Measurements from ENCODE around the gene EP300. TPM values are rescaled to one million over a fixed set of nuclear protein-coding genes. Genes with fewer than 3 reads are reported as not detected.

EP300 gene
- total RNA-seq, 4 donors from 2014 or later, result 72.9 to 163 (median 120) TPM

- Histone ChIP-seq H3K36me3 (peaks cover 0 to 4% of the 10 kb centered on the region in 2 donors), H3K9me3 (no peaks in the 10 kb centered on the region), H3K4me3 (replicated peaks in 1 of 3) (no peak overlapping the region), H3K4me1 (peaks cover 16 to 17% of the 10 kb centered on the region in 2 donors), H3K27me3 (no peaks in the 10 kb centered on the region), H3K27ac (no peak overlapping the region)
- TF ChIP-seq CTCF (IDR thresholded peaks at IDR 0.05) (no peak), POLR2A (IDR thresholded peaks at IDR 0.05) (no peak)
- WGBS, 2 donors, result 89 to 92% methylated on average over 10 of the region's 10 CpGs
- no peak for DNase-seq
- intact Hi-C loops (cut with DNase I), result no loop called here
Measured at GRCh38 chr22:41110968-41111367, 18.6 kb downstream of the EP300 start.

- DNase-seq, result no peak
- intact Hi-C loops (cut with DNase I), result no loop called here
- H3K4me3 ChIP-seq (replicated peaks in 1 of 3), result no peak overlapping the region
- 95 to 98% methylated on average over 2 of the region's 2 CpGs for WGBS, 2 donors
- no peak for TF ChIP-seq CTCF (IDR thresholded peaks at IDR 0.05)
- no peak for TF ChIP-seq POLR2A (IDR thresholded peaks at IDR 0.05)
- no peak overlapping the region for H3K27ac ChIP-seq
- H3K9me3 ChIP-seq, result no peaks in the 10 kb centered on the region
- H3K36me3 ChIP-seq, result peaks cover 12 to 16% of the 10 kb centered on the region in 2 donors
- H3K4me1 ChIP-seq, result peaks cover 5 to 6% of the 10 kb centered on the region in 2 donors
- no peaks in the 10 kb centered on the region for H3K27me3 ChIP-seq
Measured at GRCh38 chr22:41116342-41116741, 23.9 kb downstream of the EP300 start.

GRCh38 chr22:41117127-41117965 lies 25.0 kb downstream of the EP300 start:
- Histone ChIP-seq H3K36me3 (peaks cover 12 to 16% of the 10 kb centered on the region in 2 donors), H3K4me1 (peaks cover 5 to 6% of the 10 kb centered on the region in 2 donors), H3K9me3 (no peaks in the 10 kb centered on the region), H3K4me3 (replicated peaks in 1 of 3) (no peak overlapping the region), H3K27me3 (no peaks in the 10 kb centered on the region), H3K27ac (no peak overlapping the region)
- TF ChIP-seq CTCF (IDR thresholded peaks at IDR 0.05), result no peak
- no peak for DNase-seq
- intact Hi-C loops (cut with DNase I), result no loop called here
- 86 to 90% methylated on average over 9 of the region's 9 CpGs for WGBS, 2 donors

- Histone ChIP-seq H3K4me3 (replicated peaks in 1 of 3) (no peak overlapping the region), H3K36me3 (peaks cover 23 to 31% of the 10 kb centered on the region in 2 donors), H3K4me1 (no peaks in the 10 kb centered on the region), H3K9me3 (no peaks in the 10 kb centered on the region), H3K27ac (no peak overlapping the region), H3K27me3 (no peaks in the 10 kb centered on the region)
- WGBS, 2 donors, result 89 to 91% methylated on average over 2 of the region's 2 CpGs
- TF ChIP-seq CTCF (IDR thresholded peaks at IDR 0.05) (no peak), POLR2A (IDR thresholded peaks at IDR 0.05) (no peak)
- DNase-seq, result no peak
- intact Hi-C loops (cut with DNase I), result no loop called here
Measured at GRCh38 chr22:41123151-41123550, 30.8 kb downstream of the EP300 start.

GRCh38 chr22:41124086-41124485 lies 31.7 kb downstream of the EP300 start:
- Histone ChIP-seq H3K9me3 (no peaks in the 10 kb centered on the region), H3K4me1 (no peaks in the 10 kb centered on the region), H3K36me3 (peaks cover 32 to 35% of the 10 kb centered on the region in 2 donors), H3K27ac (no peak overlapping the region), H3K27me3 (no peaks in the 10 kb centered on the region), H3K4me3 (replicated peaks in 1 of 3) (no peak overlapping the region)
- DNase-seq, result no peak
- 97 to 98% methylated on average over 9 of the region's 9 CpGs for WGBS, 2 donors
- intact Hi-C loops (cut with DNase I), result no loop called here
- TF ChIP-seq POLR2A (IDR thresholded peaks at IDR 0.05) (no peak), CTCF (IDR thresholded peaks at IDR 0.05) (no peak)
